ENCODE results near the gene PLPPR1.

The PLPPR1 gene

DNA sequence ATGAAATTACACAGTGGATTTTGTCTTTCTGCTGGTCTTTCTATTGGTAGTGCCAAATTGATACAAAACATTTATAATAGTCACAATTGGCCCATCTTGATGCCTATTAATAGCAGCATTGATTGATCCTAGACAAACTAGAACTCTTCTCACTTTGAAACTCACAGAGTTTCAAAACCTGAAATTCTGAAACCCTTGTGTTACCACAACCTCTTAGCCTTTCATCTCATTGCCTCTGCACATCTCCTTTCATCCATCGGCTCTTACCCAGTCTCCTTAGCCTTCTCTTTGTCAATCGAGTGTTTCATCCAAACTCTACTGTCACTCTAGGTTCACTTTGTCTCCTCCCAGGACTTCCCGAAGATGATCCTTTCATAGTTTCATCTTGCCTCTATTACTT lies 22.1 kb downstream of the PLPPR1 start:
- Histone ChIP-seq H3K79me2 (ENCODE audit: insufficient read depth, low read length) (no peaks in the 10 kb centered on the region), H3K4me3 (ENCODE audit: low read depth, low read length, poor library complexity, severe bottlenecking) (no peak overlapping the region), H3K4me2 (ENCODE audit: low read length) (no peak overlapping the region), H3K36me3 (ENCODE audit: insufficient read depth, low read length) (no peaks in the 10 kb centered on the region), H2AFZ (ENCODE audit: low read length) (no peak overlapping the region), H3K9me2 (ENCODE audit: low read depth, low read length) (no peaks in the 10 kb centered on the region), H3F3A (ENCODE audit: insufficient read depth, low read length) (no peaks in the 10 kb centered on the region), H4K20me1 (ENCODE audit: insufficient read depth, low read length) (no peaks in the 10 kb centered on the region), H3K27me3 (ENCODE audit: insufficient read depth, low read length) (no peaks in the 10 kb centered on the region), H3K4me1 (ENCODE audit: insufficient read depth, low read length, severe bottlenecking) (no peaks in the 10 kb centered on the region), H3K27ac (ENCODE audit: low read depth, low read length, poor library complexity, severe bottlenecking) (no peak overlapping the region), H3K9me3 (ENCODE audit: low read length) (no peaks in the 10 kb centered on the region), H3K9ac (ENCODE audit: low read length) (no peak overlapping the region)
- no peak for TF ChIP-seq EZH2 (IDR thresholded peaks at IDR 0.05; ENCODE audit: borderline replicate concordance, low read length)
- TF ChIP-seq, protein P1, sequence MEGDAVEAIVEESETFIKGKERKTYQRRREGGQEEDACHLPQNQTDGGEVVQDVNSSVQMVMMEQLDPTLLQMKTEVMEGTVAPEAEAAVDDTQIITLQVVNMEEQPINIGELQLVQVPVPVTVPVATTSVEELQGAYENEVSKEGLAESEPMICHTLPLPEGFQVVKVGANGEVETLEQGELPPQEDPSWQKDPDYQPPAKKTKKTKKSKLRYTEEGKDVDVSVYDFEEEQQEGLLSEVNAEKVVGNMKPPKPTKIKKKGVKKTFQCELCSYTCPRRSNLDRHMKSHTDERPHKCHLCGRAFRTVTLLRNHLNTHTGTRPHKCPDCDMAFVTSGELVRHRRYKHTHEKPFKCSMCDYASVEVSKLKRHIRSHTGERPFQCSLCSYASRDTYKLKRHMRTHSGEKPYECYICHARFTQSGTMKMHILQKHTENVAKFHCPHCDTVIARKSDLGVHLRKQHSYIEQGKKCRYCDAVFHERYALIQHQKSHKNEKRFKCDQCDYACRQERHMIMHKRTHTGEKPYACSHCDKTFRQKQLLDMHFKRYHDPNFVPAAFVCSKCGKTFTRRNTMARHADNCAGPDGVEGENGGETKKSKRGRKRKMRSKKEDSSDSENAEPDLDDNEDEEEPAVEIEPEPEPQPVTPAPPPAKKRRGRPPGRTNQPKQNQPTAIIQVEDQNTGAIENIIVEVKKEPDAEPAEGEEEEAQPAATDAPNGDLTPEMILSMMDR (IDR thresholded peaks at IDR 0.05; ENCODE audit: low read length): no peak

DNA sequence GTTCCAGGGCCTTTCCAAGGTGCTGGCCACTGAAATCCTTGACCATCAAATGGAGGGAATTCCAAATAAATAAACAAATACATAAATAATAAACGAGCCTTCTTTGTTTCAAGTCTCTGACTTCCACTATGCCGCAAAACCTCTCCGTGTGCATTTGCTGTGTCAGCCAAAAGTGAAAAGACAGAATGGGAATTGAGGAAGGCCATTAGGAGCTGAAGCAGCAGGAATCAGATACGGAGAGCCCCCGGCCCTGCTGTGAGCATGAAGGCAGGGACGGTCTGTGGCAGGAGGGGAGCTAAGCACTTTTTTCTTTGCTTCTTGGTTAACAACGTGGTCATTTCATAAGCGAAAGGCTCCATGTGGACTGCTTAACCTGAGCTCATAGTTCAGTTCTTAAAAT lies 26.1 kb downstream of the PLPPR1 start:
- TF ChIP-seq EZH2 (IDR thresholded peaks at IDR 0.05; ENCODE audit: borderline replicate concordance, low read length): no peak
- TF ChIP-seq, protein P1 (IDR thresholded peaks at IDR 0.05; ENCODE audit: low read length): no peak
- H3K27me3 ChIP-seq (ENCODE audit: insufficient read depth, low read length): no peaks in the 10 kb centered on the region
- no peaks in the 10 kb centered on the region for H3K4me1 ChIP-seq (ENCODE audit: insufficient read depth, low read length, severe bottlenecking)
- no peak overlapping the region for H3K4me3 ChIP-seq (ENCODE audit: low read depth, low read length, poor library complexity, severe bottlenecking)
- H2AFZ ChIP-seq (ENCODE audit: low read length): no peak overlapping the region
- no peak overlapping the region for H3K4me2 ChIP-seq (ENCODE audit: low read length)
- no peaks in the 10 kb centered on the region for H3F3A ChIP-seq (ENCODE audit: insufficient read depth, low read length)
- H4K20me1 ChIP-seq (ENCODE audit: insufficient read depth, low read length): no peaks in the 10 kb centered on the region
- H3K36me3 ChIP-seq (ENCODE audit: insufficient read depth, low read length): no peaks in the 10 kb centered on the region
- H3K79me2 ChIP-seq (ENCODE audit: insufficient read depth, low read length): no peaks in the 10 kb centered on the region
- H3K9me2 ChIP-seq (ENCODE audit: low read depth, low read length): no peaks in the 10 kb centered on the region
- H3K27ac ChIP-seq (ENCODE audit: low read depth, low read length, poor library complexity, severe bottlenecking): no peak overlapping the region
- no peak overlapping the region for H3K9ac ChIP-seq (ENCODE audit: low read length)
- no peaks in the 10 kb centered on the region for H3K9me3 ChIP-seq (ENCODE audit: low read length)

DNA sequence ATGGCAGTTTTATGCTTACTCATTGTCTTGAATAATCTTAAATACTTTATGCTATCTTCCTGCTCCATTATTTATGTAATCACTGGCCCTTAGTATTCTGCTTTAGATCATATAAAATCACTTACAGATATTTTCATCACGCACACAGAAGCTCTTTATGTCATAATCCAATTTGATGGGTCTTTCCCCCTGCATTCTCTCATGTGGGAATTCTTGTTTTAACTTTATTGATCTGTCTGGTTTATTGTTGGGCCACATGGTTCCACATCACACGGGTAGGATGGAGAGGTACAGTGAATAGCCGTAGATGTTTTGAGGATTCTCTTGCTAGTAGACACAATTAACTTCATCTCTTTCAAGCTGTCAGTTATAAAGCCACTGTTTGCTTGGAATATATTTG lies 27.0 kb downstream of the PLPPR1 start:
- Histone ChIP-seq H3K36me3 (ENCODE audit: insufficient read depth, low read length) (no peaks in the 10 kb centered on the region), H4K20me1 (ENCODE audit: insufficient read depth, low read length) (no peaks in the 10 kb centered on the region), H3F3A (ENCODE audit: insufficient read depth, low read length) (no peaks in the 10 kb centered on the region), H3K4me1 (ENCODE audit: insufficient read depth, low read length, severe bottlenecking) (no peaks in the 10 kb centered on the region), H3K9me2 (ENCODE audit: low read depth, low read length) (no peaks in the 10 kb centered on the region), H3K27me3 (ENCODE audit: insufficient read depth, low read length) (no peaks in the 10 kb centered on the region), H3K9ac (ENCODE audit: low read length) (no peak overlapping the region), H3K9me3 (ENCODE audit: low read length) (no peaks in the 10 kb centered on the region), H3K4me2 (ENCODE audit: low read length) (no peak overlapping the region), H3K27ac (ENCODE audit: low read depth, low read length, poor library complexity, severe bottlenecking) (no peak overlapping the region), H3K79me2 (ENCODE audit: insufficient read depth, low read length) (no peaks in the 10 kb centered on the region), H2AFZ (ENCODE audit: low read length) (no peak overlapping the region), H3K4me3 (ENCODE audit: low read depth, low read length, poor library complexity, severe bottlenecking) (no peak overlapping the region)
- TF ChIP-seq, protein P1 (IDR thresholded peaks at IDR 0.05; ENCODE audit: low read length): no peak
- no peak for TF ChIP-seq EZH2 (IDR thresholded peaks at IDR 0.05; ENCODE audit: borderline replicate concordance, low read length)

Measured in OCI-LY1 (cell line).